Measurements from ENCODE around the gene ZNF750.

GRCh38 chr17:82876149-82876548 is 36.3 kb upstream of the ZNF750 start:
- no peak for TF ChIP-seq POLR2A (IDR thresholded peaks at IDR 0.05)
- TF ChIP-seq CTCF (IDR thresholded peaks at IDR 0.05): no peak
- no peak for TF ChIP-seq EP300 (IDR thresholded peaks at IDR 0.05; ENCODE audit: low read depth)
- TF ChIP-seq POLR2AphosphoS5 (IDR thresholded peaks at IDR 0.05): peak; percentile 23 to 45 (median 24)

Data from transverse colon (tissue), 4 donors.